ENCODE results near the gene EHD4. TPM values are rescaled to one million over a fixed set of nuclear protein-coding genes. Genes with fewer than 3 reads are reported as not detected.

EHD4 gene
- total and polyA plus RNA-seq, 2 donors (not counting 3 experiments of a cell fraction or from before 2014, with no cell fraction given) = 96.7 to 128 TPM

- intact Hi-C loops (cut with micrococcal nuclease) = no loop called here
- no peaks in the 10 kb centered on the region for H3K4me1 ChIP-seq (ENCODE audit: control insufficient read depth, extremely low read depth, insufficient read depth, low read length)
- DNase-seq (ENCODE audit: low read depth, low spot score) (no peak), FAIRE-seq (no peak)
- H2AFZ ChIP-seq (ENCODE audit: low read depth, low read length) = no peak overlapping the region
- H4K20me1 ChIP-seq (replicated peaks; ENCODE audit: control insufficient read depth, extremely low read depth, insufficient read depth, low read length) = no peaks in the 10 kb centered on the region
- BruUV-seq (replicated peaks) = no TSS peak
- no peaks in the 10 kb centered on the region for H3K27me3 ChIP-seq (ENCODE audit: control insufficient read depth in 2 of 2, insufficient read depth in 2 of 2, low read length in 2 of 2)
- dilution Hi-C loops (cut with MboI; ENCODE audit: extremely low pct_ligation_motif_present, low sequenced_read_pairs) = no loop called here
- no peak overlapping the region for H3K4me2 ChIP-seq (ENCODE audit: insufficient read depth, low read length)
- H3K9me3 ChIP-seq (replicated peaks; ENCODE audit: control insufficient read depth, insufficient read depth, low read length) = no peaks in the 10 kb centered on the region
- H3K36me3 ChIP-seq (ENCODE audit: control insufficient read depth in 2 of 2, extremely low read depth in 1 of 2, insufficient read depth in 2 of 2, low read length in 2 of 2) = peaks cover 42 to 50% of the 10 kb centered on the region in 2 experiments
- TF ChIP-seq FOS (IDR thresholded peaks at IDR 0.05; ENCODE audit: borderline replicate concordance, insufficient read depth, low read length) (no peak), CTCF (IDR thresholded peaks at IDR 0.05; ENCODE audit: extremely low read depth in 1 of 2, insufficient read depth in 1 of 2, low read depth in 1 of 2, low read length in 2 of 2) (no peak), POLR2A (IDR thresholded peaks at IDR 0.05; ENCODE audit: low read depth, low read length) (no peak), MYC (IDR thresholded peaks at IDR 0.05; ENCODE audit: low read depth, low read length) (no peak), MAX (IDR thresholded peaks at IDR 0.05; ENCODE audit: insufficient read depth, insufficient read length) (no peak), JUN (IDR thresholded peaks at IDR 0.05; ENCODE audit: borderline replicate concordance, insufficient read depth, insufficient read length, low read depth) (no peak), EZH2 (IDR thresholded peaks at IDR 0.05; ENCODE audit: borderline replicate concordance, low read depth, low read length, severe bottlenecking) (no peak), POLR2AphosphoS5 (IDR thresholded peaks at IDR 0.05; ENCODE audit: insufficient read depth, low read depth, low read length) (no peak), GATA2 (IDR thresholded peaks at IDR 0.05; ENCODE audit: insufficient read depth, insufficient read length, low read depth, low read length) (no peak)
- no peak overlapping the region for H3K9ac ChIP-seq (replicated peaks; ENCODE audit: extremely low read depth, insufficient read depth, low read length)
- peaks cover 78% of the 10 kb centered on the region for H3K79me2 ChIP-seq (ENCODE audit: control insufficient read depth, insufficient read depth, low read length)
- H3K9me1 ChIP-seq (replicated peaks; ENCODE audit: control insufficient read depth, extremely low read depth, insufficient read depth, low read length) = no peaks in the 10 kb centered on the region
- H3K4me3 ChIP-seq (replicated peaks in 1 of 3; ENCODE audit: insufficient read depth in 1 of 3, low read depth in 1 of 3, low read length in 3 of 3) = no peak overlapping the region
- CTCF ChIA-PET = interaction anchor here (1.0 to 1.7 kb wide), 6 partner anchors 9 to 441 kb away, joined by 3 to 5 read pairs (median 4); no protein-coding TSS in a partner anchor
- H3K27ac ChIP-seq (ENCODE audit: insufficient read depth, low read depth, low read length) = no peak overlapping the region
- POLR2A ChIA-PET = no interaction called here
These were observed 65.2 kb downstream of the EHD4 start for GRCh38 chr15:41907141-41907540.
